Stimulated activated memory B cell treated with anti-CD40 and anti-IgM and Interleukin-4, amounts not matched to agents 10 μg/mL and 1 μg/mL and 100 μg/mL, for 72 hours (primary cell): ENCODE results near the gene SNAP91.
"Not testable (repeated sequence)": the region's sequence is repeated elsewhere in the genome, so short reads cannot be mapped to it uniquely, and the experiment has no call there.

ENCODE experiments used
- ATAC-seq: fragments of 150-1000 bp; cut with Tn5 transposase; 2 replicates; pipeline ENCODE4 v1.10.0; 2021
- H3K27ac Mint-ChIP-seq: one replicate; pipeline ENCODE4 v1.8.0; 2022; ENCODE audit warnings: mild to moderate bottlenecking, mixed read lengths
- H3K27me3 Mint-ChIP-seq: one replicate; pipeline ENCODE4 v1.8.0; 2022; ENCODE audit warnings: mixed read lengths
- H3K36me3 Mint-ChIP-seq: one replicate; pipeline ENCODE4 v1.8.0; 2022; ENCODE audit warnings: mixed read lengths
- H3K4me1 Mint-ChIP-seq: one replicate; pipeline ENCODE4 v1.8.0; 2022; ENCODE audit warnings: mixed read lengths
- H3K4me3 Mint-ChIP-seq: one replicate; pipeline ENCODE4 v1.8.0; 2022; ENCODE audit warnings: mild to moderate bottlenecking, moderate library complexity, mixed read lengths
- H3K9me3 Mint-ChIP-seq: one replicate; pipeline ENCODE4 v1.8.0; 2022; ENCODE audit warnings: mixed read lengths

The SNAP91 gene

GRCh38 chr6:83708970-83709747, at the start of gene SNAP91:
Gene SNAP91 (minus strand): TSS chr6:83709101. CDS start chr6:83707927, 1,174 bp downstream.
- peaks cover 5% of the 10 kb centered on the region for H3K4me1 Mint-ChIP-seq
- H3K27ac Mint-ChIP-seq: no peak within 1 kb of the TSS
- peak within 1 kb of the TSS; percentile 21 for H3K4me3 Mint-ChIP-seq
- no peaks in the 10 kb centered on the region for H3K36me3 Mint-ChIP-seq
- H3K27me3 Mint-ChIP-seq: peaks cover 70% of the 10 kb centered on the region
- H3K9me3 Mint-ChIP-seq: peaks cover 6% of the 10 kb centered on the region
- ATAC-seq: no peak

DNA sequence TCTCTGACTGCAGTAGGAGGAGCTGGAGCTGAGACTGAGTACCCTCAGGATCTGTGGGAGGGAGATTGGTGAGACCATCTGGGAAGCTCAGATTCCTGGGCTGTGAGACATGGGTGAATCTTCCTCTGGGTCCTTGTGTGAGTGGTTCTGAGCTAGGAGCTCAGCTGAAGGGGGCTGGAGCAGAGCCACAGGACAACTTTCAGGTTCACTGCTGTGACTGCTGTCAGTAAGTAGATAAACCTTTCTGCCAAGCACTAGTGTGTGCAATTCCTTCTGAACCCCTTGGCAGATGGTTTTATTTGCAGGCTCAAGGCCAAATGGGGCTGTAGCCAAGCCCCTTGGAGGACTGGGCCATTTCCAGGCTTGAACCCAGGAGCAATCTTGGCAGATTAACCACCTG, 49.6 kb upstream of the SNAP91 start:
- peaks cover 17% of the 10 kb centered on the region for H3K9me3 Mint-ChIP-seq
- H3K4me1 Mint-ChIP-seq: no peaks in the 10 kb centered on the region

DNA sequence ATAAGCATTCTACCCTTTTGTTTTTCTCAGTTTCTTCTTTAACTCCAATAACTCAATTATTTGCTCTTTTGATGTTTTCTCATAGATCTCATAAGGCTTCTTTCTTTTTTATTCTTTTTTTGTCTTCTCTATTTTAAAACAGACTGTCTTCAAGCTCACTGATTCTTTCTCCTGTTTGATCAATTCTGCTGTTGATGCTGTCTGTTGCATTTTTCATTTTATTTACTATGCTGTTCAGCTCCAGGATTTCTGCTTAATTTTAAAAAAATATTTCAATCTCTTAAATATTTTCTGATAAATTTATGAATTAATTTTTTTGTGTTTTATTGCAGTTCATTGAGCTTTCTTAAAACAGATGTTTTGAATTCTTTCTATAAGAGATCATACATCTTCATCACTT, 48.1 kb upstream of the SNAP91 start:
- H3K4me1 Mint-ChIP-seq: no peaks in the 10 kb centered on the region
- no peak overlapping the region for H3K4me3 Mint-ChIP-seq
- no peak for ATAC-seq
- H3K27me3 Mint-ChIP-seq: no peaks in the 10 kb centered on the region
- H3K27ac Mint-ChIP-seq: no peak overlapping the region
- no peaks in the 10 kb centered on the region for H3K36me3 Mint-ChIP-seq
- peaks cover 20% of the 10 kb centered on the region for H3K9me3 Mint-ChIP-seq

More for the DNA sequence above, 49.6 kb upstream of the SNAP91 start:
- no peak for ATAC-seq
- Mint-ChIP-seq H3K36me3 (no peaks in the 10 kb centered on the region), H3K4me3 (no peak overlapping the region), H3K27ac (no peak overlapping the region), H3K27me3 (no peaks in the 10 kb centered on the region)

GRCh38 chr6:83756565-83756964, 47.7 kb upstream of the SNAP91 start:
- Mint-ChIP-seq H3K4me1 (no peaks in the 10 kb centered on the region), H3K4me3 (no peak overlapping the region), H3K9me3 (peaks cover 20% of the 10 kb centered on the region), H3K27ac (no peak overlapping the region), H3K36me3 (no peaks in the 10 kb centered on the region), H3K27me3 (no peaks in the 10 kb centered on the region)
- no peak for ATAC-seq

GRCh38 chr6:83752375-83752774, 43.5 kb upstream of the SNAP91 start:
- H3K27me3 Mint-ChIP-seq, H3K36me3 Mint-ChIP-seq, H3K4me1 Mint-ChIP-seq, ATAC-seq, H3K4me3 Mint-ChIP-seq, H3K27ac Mint-ChIP-seq: not testable (repeated sequence)
- peaks cover 20% of the 10 kb centered on the region for H3K9me3 Mint-ChIP-seq

- no peak for ATAC-seq
- no peak overlapping the region for H3K4me3 Mint-ChIP-seq
- H3K4me1 Mint-ChIP-seq: no peaks in the 10 kb centered on the region
- no peak overlapping the region for H3K27ac Mint-ChIP-seq
- H3K9me3 Mint-ChIP-seq: peaks cover 14% of the 10 kb centered on the region
- H3K27me3 Mint-ChIP-seq: peaks cover 15% of the 10 kb centered on the region
- H3K36me3 Mint-ChIP-seq: no peaks in the 10 kb centered on the region
These were observed 32.2 kb upstream of the SNAP91 start for GRCh38 chr6:83741089-83741488.

- no peaks in the 10 kb centered on the region for H3K36me3 Mint-ChIP-seq
- no peaks in the 10 kb centered on the region for H3K27me3 Mint-ChIP-seq
- no peak overlapping the region for H3K4me3 Mint-ChIP-seq
- no peak for ATAC-seq
- H3K9me3 Mint-ChIP-seq: peaks cover 14% of the 10 kb centered on the region
- H3K4me1 Mint-ChIP-seq: no peaks in the 10 kb centered on the region
- no peak overlapping the region for H3K27ac Mint-ChIP-seq
These were observed 26.6 kb upstream of the SNAP91 start for GRCh38 chr6:83735461-83735860.

GRCh38 chr6:83729871-83730270, 21.0 kb upstream of the SNAP91 start:
- H3K4me1 Mint-ChIP-seq: no peaks in the 10 kb centered on the region
- ATAC-seq: no peak
- no peak overlapping the region for H3K4me3 Mint-ChIP-seq
- H3K9me3 Mint-ChIP-seq: peaks cover 7% of the 10 kb centered on the region
- H3K27me3 Mint-ChIP-seq: no peaks in the 10 kb centered on the region
- no peak overlapping the region for H3K27ac Mint-ChIP-seq
- H3K36me3 Mint-ChIP-seq: no peaks in the 10 kb centered on the region

- Mint-ChIP-seq H3K4me1 (no peaks in the 10 kb centered on the region), H3K36me3 (no peaks in the 10 kb centered on the region), H3K4me3 (no peak overlapping the region), H3K27ac (no peak overlapping the region), H3K27me3 (no peaks in the 10 kb centered on the region), H3K9me3 (no peaks in the 10 kb centered on the region)
- no peak for ATAC-seq
These were observed 14.0 kb upstream of the SNAP91 start for GRCh38 chr6:83722876-83723275.

DNA sequence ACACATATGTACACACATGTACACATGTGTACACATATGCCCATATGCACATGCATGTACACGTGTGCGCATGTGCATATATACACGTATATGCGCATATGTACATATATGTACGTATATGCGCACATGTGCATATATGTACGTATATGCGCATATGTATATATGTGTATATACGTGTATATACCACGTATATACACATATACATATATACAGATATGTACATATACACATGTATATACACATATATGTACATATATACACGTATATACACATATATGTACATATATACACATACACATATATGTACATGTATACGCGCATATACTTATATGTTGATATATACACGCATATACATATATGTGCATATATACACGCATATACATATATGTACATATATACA, 8.9 kb upstream of the SNAP91 start:
- H3K9me3 Mint-ChIP-seq: no peaks in the 10 kb centered on the region
- ATAC-seq: no peak
- H3K4me1 Mint-ChIP-seq: no peaks in the 10 kb centered on the region
- H3K36me3 Mint-ChIP-seq: no peaks in the 10 kb centered on the region
- no peak overlapping the region for H3K27ac Mint-ChIP-seq
- no peak overlapping the region for H3K4me3 Mint-ChIP-seq
- H3K27me3 Mint-ChIP-seq: no peaks in the 10 kb centered on the region

DNA sequence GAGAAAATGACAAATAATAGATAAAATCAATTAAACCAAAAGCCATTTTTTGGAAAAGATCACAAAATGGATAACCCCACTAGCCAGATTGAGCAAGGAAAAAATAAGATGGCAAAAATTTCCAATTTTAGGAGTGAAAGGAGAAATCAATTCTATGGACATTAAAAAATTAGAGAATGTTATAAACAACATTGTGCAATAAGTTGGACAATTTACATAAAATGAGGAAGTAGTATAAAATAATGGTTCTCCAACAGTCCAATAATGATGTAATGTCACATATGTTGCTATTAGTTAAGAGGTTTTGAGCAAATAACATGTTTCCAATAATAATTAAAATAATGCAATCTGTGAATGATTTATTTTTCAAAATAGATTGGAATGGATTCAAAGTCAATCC, 3.1 kb upstream of the SNAP91 start:
- Mint-ChIP-seq H3K27me3 (peaks cover 46% of the 10 kb centered on the region), H3K9me3 (peaks cover 6% of the 10 kb centered on the region), H3K36me3 (no peaks in the 10 kb centered on the region), H3K27ac (no peak overlapping the region), H3K4me1 (peaks cover 5% of the 10 kb centered on the region), H3K4me3 (no peak overlapping the region)
- ATAC-seq: no peak

- H3K27me3 Mint-ChIP-seq: peaks cover 68% of the 10 kb centered on the region
- no peak overlapping the region for H3K4me3 Mint-ChIP-seq
- peaks cover 6% of the 10 kb centered on the region for H3K9me3 Mint-ChIP-seq
- H3K36me3 Mint-ChIP-seq: no peaks in the 10 kb centered on the region
- H3K27ac Mint-ChIP-seq: no peak overlapping the region
- no peak for ATAC-seq
- H3K4me1 Mint-ChIP-seq: peaks cover 5% of the 10 kb centered on the region
These were observed 798 bp upstream of the SNAP91 start for GRCh38 chr6:83709748-83710050.

DNA sequence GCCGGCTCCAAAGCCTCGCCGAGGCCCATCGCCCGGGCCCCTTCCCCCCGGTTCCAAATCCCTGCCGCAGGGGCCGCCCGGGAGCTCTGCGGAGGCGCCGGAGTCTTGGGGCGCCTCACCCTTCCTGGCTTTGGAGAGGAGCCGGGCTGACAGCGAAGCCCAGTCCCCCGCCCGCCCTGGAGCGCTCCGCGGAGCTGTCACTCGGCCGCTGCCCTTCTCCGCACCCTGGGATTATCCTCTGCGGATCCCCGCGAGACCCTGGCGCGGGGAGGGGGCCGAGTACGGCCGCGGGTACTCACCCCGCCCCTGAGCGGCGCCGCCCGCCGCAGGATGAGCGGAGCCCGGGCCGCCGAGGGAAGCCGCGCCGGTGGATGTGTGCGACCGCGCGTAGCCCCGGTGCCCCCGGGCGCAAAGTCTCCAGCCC, 343 bp downstream of the SNAP91 start:
- Mint-ChIP-seq H3K27me3 (peaks cover 70% of the 10 kb centered on the region), H3K27ac (no peak overlapping the region), H3K36me3 (no peaks in the 10 kb centered on the region), H3K4me3 (no peak overlapping the region), H3K4me1 (peaks cover 5% of the 10 kb centered on the region), H3K9me3 (peaks cover 6% of the 10 kb centered on the region)
- peak; percentile 46 for ATAC-seq

DNA sequence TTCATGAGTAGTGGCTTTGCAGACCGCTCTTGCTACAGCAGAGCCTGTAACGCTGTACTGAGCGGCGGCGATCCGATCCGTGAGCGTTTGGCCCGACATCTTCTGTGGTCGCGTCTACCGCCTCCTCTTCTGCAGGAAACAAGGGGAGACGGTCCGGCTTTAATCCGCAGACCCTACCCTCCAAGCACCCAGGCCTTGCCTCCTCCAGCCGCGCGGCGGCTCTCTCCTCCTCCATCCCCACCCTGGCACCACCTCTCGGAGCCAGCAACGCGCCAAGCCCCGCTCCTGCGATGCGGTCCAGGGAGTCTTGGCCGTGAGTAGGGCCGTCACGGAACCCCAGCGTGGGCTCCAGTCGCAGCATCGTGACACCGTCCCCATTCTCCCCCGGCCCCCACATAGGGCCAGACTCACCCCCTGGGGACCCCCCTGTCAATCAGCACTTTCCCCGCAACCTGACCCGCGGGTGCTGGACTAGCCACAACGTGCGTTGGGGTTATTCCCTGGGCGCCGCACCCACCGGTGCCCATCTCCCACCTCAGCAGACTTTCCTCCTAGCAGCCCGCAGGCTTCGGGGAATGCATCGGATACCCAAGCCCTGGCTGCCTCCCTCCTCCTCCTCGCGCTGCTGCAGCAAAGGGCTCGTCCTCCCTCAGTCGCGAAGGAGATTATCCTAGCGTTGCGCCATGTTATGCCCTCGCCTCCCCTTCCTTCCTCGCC, 914 bp downstream of the SNAP91 start:
- no peak overlapping the region for H3K4me3 Mint-ChIP-seq
- no peak overlapping the region for H3K27ac Mint-ChIP-seq
- H3K27me3 Mint-ChIP-seq: peaks cover 70% of the 10 kb centered on the region
- peak; percentile 55 for ATAC-seq
- peaks cover 6% of the 10 kb centered on the region for H3K9me3 Mint-ChIP-seq
- H3K36me3 Mint-ChIP-seq: no peaks in the 10 kb centered on the region
- peaks cover 5% of the 10 kb centered on the region for H3K4me1 Mint-ChIP-seq

- Mint-ChIP-seq H3K27me3 (peaks cover 39% of the 10 kb centered on the region), H3K27ac (no peak overlapping the region), H3K36me3 (no peaks in the 10 kb centered on the region), H3K9me3 (no peaks in the 10 kb centered on the region), H3K4me3 (no peak overlapping the region), H3K4me1 (no peaks in the 10 kb centered on the region)
- ATAC-seq: no peak
These were observed 6.2 kb downstream of the SNAP91 start for GRCh38 chr6:83702749-83703148.

- H3K36me3 Mint-ChIP-seq: no peaks in the 10 kb centered on the region
- H3K27ac Mint-ChIP-seq: no peak overlapping the region
- no peak overlapping the region for H3K4me3 Mint-ChIP-seq
- H3K4me1 Mint-ChIP-seq: no peaks in the 10 kb centered on the region
- H3K9me3 Mint-ChIP-seq: no peaks in the 10 kb centered on the region
- ATAC-seq: no peak
- H3K27me3 Mint-ChIP-seq: peaks cover 32% of the 10 kb centered on the region
These were observed 6.8 kb downstream of the SNAP91 start for GRCh38 chr6:83702077-83702476.
